H1 (cell line): ENCODE results near the gene EME2. TPM values are rescaled to one million over a fixed set of nuclear protein-coding genes. Genes with fewer than 3 reads are reported as not detected.

Experiments used
- CEBPB ChIP-seq: IDR thresholded peaks from 2 replicates; pipeline ENCODE4 v1.6.1; 2012; ENCODE audit warnings: low read depth, low read length
- CHD7 ChIP-seq: fragments of 300-600 bp; sonication (generic); IDR thresholded peaks from 2 replicates; pipeline ENCODE4 v1.7.1; 2012; ENCODE audit warnings: low read length, moderate library complexity, mild to moderate bottlenecking, inconsistent platforms; ENCODE audit not compliant: insufficient replicate concordance
- EGR1 ChIP-seq: IDR thresholded peaks from 2 replicates; pipeline ENCODE4 v1.6.1; 2011; ENCODE audit warnings: low read depth, low read length, borderline replicate concordance
- HDAC2 ChIP-seq, 2 experiments: fragments of 300-600 bp in 1 of 2; sonication (generic) in 1 of 2; IDR thresholded peaks; 2 replicates each; pipeline ENCODE4 v1.6.1; 2011 to 2012; ENCODE audit warnings: low read depth in 2 of 2, low read length in 2 of 2, mild to moderate bottlenecking in 2 of 2, moderate library complexity in 2 of 2, borderline replicate concordance in 1 of 2, inconsistent platforms in 1 of 2
- JUN ChIP-seq: IDR thresholded peaks from 2 replicates; pipeline ENCODE4 v1.6.1; 2011; ENCODE audit warnings: low read depth, mild to moderate bottlenecking, improper control_type of control experiment, low read length
- polyA plus RNA-seq, 7 experiments: library from polyadenylated mRNA; depleted of rRNA in 3 of 7; stranded (reverse) in 5 of 7; unstranded in 2 of 7; fragments of >200 nt in 5 of 7; fragments of 200-250 nt in 2 of 7; gene quantifications; 1 replicate in 5 of 7; 2 replicates in 1 of 7; 4 replicates in 1 of 7; pipeline versions ENCODE4 v1.2.1 to v1.2.3, GENCODE V29; 2011 to 2013; ENCODE audit warnings: missing spikeins in 2 of 7, mixed read lengths in 2 of 7
- total RNA-seq: library from RNA; stranded (reverse); fragmentation: NEBNext Ultra II Directional; extraction: Animal tissue kit (Norgen Biotek cat#: 25700); gene quantifications from 2 replicates; pipeline ENCODE4 v1.2.1, GENCODE V29; 2021

Gene EME2
- total and polyA plus RNA-seq, 2 of the 8 experiments (the other 6 are each of a cell fraction or from before 2014, with no cell fraction given), result 13.1 to 19.7 TPM

DNA sequence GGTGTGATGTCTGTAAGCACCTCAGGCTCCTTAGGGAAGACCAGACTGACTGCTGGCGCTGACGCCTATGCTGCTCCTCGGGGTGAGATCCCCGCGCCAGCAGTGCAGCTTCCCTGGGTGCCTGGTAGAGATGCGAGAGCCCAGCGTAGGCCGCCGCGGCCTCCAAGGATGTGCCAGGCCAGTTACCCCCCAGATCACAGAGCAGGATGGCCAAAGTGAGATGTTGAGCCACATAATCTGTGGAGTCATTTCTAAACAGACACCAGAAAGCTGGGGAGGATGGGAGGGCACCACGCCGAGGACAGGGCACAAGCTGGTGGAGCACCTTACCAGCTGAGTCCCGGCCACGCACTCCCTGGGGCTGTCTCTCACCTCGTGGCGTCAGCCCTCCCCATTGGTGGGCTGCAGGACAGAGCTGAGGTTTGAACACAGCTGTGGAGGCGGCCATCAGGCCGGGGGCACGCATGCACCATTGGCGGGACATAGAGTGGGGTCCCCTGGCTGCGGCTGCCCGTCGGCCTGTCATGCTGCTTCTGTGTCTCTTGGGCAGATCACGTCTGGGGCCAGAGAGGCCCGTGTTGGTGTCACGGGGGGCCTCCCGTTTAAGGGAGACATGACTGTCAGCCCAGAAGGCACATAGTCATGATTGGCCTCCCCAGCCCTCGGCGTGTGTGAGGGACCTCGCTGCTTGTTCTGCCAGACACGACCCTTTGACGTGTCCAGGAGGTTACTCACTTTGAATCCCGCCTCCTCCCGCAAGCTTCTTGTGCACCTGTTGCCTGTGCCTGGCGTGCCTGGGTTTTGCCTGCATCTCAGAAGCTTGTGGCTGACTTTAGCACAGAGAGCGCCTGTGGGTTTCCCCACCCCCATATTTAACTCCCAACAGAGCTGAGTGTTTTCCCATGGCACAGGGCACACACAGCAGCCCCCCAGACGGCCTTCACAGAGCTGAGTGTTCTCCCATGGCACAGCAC, 44.7 kb upstream of the EME2 start (continued):
- TF ChIP-seq CHD7 (no peak), JUN (no peak), HDAC2 (IDR thresholded peaks at IDR 0.05; ENCODE audit: borderline replicate concordance in 1 of 2, low read depth in 2 of 2, low read length in 2 of 2) (no peak), CEBPB (no peak), EGR1 (no peak)
